GM12878 (cell line): Measurements from ENCODE around the gene TMEM163. TPM values are rescaled to one million over a fixed set of nuclear protein-coding genes. Genes with fewer than 3 reads are reported as not detected.

Experiments
- ATAC-seq: fragments of 200-7000 bp; cut with Tn5 transposase; 3 replicates; pipeline ENCODE4 v1.9.1; 2020; ENCODE audit warnings: mild to moderate bottlenecking, moderate library complexity
- BruUV-seq: library from RNA; stranded (reverse); fragments of 400-500 nt; replicated peaks from 2 replicates; lab custom pipeline; 2021; lab: Mats Ljungman, UMichigan
- CTCF ChIA-PET: fragments of 300-600 bp; sonication (Branson Sonifier 250); formaldehyde crosslinking; extraction: SDS; loops from one replicate; lab custom pipeline; 2021; ENCODE audit warnings: inconsistent platforms; lab: Yijun Ruan, JAX
- POLR2A ChIA-PET: fragments of 350-600 bp; formaldehyde crosslinking; extraction: SDS; loops from one replicate; lab custom pipeline; 2021; ENCODE audit warnings: inconsistent platforms; lab: Charles Lee
- RAD21 ChIA-PET: fragments of 300-600 bp; sonication (Branson Sonifier 250); formaldehyde crosslinking; loops from one replicate; lab custom pipeline; 2023; ENCODE audit warnings: antibody characterized with exemption; ENCODE audit not compliant: unreplicated experiment; lab: Charles Lee
- SMC1A ChIA-PET: fragments of 300-600 bp; sonication (Branson Sonifier 250); formaldehyde crosslinking; loops from one replicate; lab custom pipeline; 2023; ENCODE audit not compliant: unreplicated experiment, uncharacterized antibody; lab: Charles Lee
- DNase-seq: peaks from one replicate; pipeline ENCODE4 v3.0.0-alpha.2; 2011; ENCODE audit warnings: low read depth, low spot score
- FAIRE-seq: peaks from 3 replicates; lab custom pipeline; 2011; peaks lifted over from hg19 to GRCh38; lab: Jason Lieb, UNC
- H2AFZ ChIP-seq: 2 replicates; pipeline ENCODE4 v1.6.0; 2011; ENCODE audit warnings: low read depth, low read length, control low read depth; ENCODE audit not compliant: control insufficient read depth
- H3K27ac ChIP-seq: 2 replicates; pipeline ENCODE4 v1.5.1; 2011; ENCODE audit warnings: control low read depth; ENCODE audit not compliant: control insufficient read depth, insufficient read depth
- H3K27me3 ChIP-seq, 2 experiments: replicated peaks in 1 of 2; 2 replicates each; pipeline versions ENCODE4 v1.6.0 to v1.6.1; 2011; ENCODE audit warnings: low read length in 1 of 2; ENCODE audit not compliant: control insufficient read depth in 2 of 2, insufficient read depth in 2 of 2
- H3K36me3 ChIP-seq, 2 experiments: 2 replicates each; pipeline ENCODE4 v1.5.1; 2011; ENCODE audit warnings: low read length in 1 of 2; ENCODE audit not compliant: control insufficient read depth in 2 of 2, insufficient read depth in 2 of 2
- H3K4me1 ChIP-seq: 2 replicates; pipeline ENCODE4 v1.6.1; 2011; ENCODE audit warnings: mild to moderate bottlenecking, low read length, moderate library complexity, mixed read lengths; ENCODE audit not compliant: control insufficient read depth, insufficient read depth
- H3K4me2 ChIP-seq: 2 replicates; pipeline ENCODE4 v1.6.0; 2011; ENCODE audit warnings: control low read depth; ENCODE audit not compliant: control insufficient read depth, insufficient read depth
- H3K4me3 ChIP-seq: fragments of 200-600 bp; sonication (generic); 2 replicates; pipeline ENCODE4 v1.5.1; 2016
- H3K79me2 ChIP-seq: 2 replicates; pipeline ENCODE4 v1.6.0; 2011; ENCODE audit warnings: low read length; ENCODE audit not compliant: control insufficient read depth, insufficient read depth
- H3K9ac ChIP-seq: 2 replicates; pipeline ENCODE4 v1.8.0; 2011; ENCODE audit warnings: low read length, control low read depth, mixed read lengths; ENCODE audit not compliant: control insufficient read depth, insufficient read depth
- H3K9me3 ChIP-seq: replicated peaks from 3 replicates; pipeline ENCODE4 v1.5.1; 2011; ENCODE audit warnings: mild to moderate bottlenecking, low read length; ENCODE audit not compliant: control insufficient read depth, insufficient read depth
- H4K20me1 ChIP-seq: 2 replicates; pipeline ENCODE4 v1.6.0; 2011; ENCODE audit not compliant: control insufficient read depth, insufficient read depth
- ATF2 ChIP-seq: IDR thresholded peaks from 2 replicates; pipeline ENCODE4 v1.6.1; 2012; ENCODE audit warnings: low read length, inconsistent platforms
- EP300 ChIP-seq, 2 experiments: fragments of 150-350 bp in 1 of 2; IDR thresholded peaks; 2 replicates each; pipeline ENCODE4 v1.6.1; 2011 to 2012; ENCODE audit warnings: low read depth in 2 of 2, low read length in 2 of 2, borderline replicate concordance in 1 of 2, improper control_type of control experiment in 1 of 2, inconsistent platforms in 1 of 2; ENCODE audit not compliant: control insufficient read depth in 1 of 2
- HCFC1 ChIP-seq: fragments of 150-350 bp; IDR thresholded peaks from 2 replicates; pipeline ENCODE4 v1.6.1; 2014; ENCODE audit warnings: low read length
- HDAC6 ChIP-seq: fragments of 200-600 bp; sonication (generic); IDR thresholded peaks from one replicate; pipeline ENCODE4 v1.8.0; 2017; ENCODE audit warnings: antibody characterized with exemption; ENCODE audit not compliant: unreplicated experiment
- MTA3 ChIP-seq: IDR thresholded peaks from 2 replicates; pipeline ENCODE4 v1.6.1; 2012; ENCODE audit warnings: low read length, inconsistent platforms, borderline replicate concordance
- NBN ChIP-seq: fragments of 450-650 bp; IDR thresholded peaks from 2 replicates; pipeline ENCODE4 v1.6.1; 2016
- PAX8 ChIP-seq: fragments of 450-650 bp; IDR thresholded peaks from 2 replicates; pipeline ENCODE4 v1.6.1; 2017; ENCODE audit warnings: mild to moderate bottlenecking, moderate library complexity
- POU2F2 ChIP-seq: IDR thresholded peaks from 3 replicates; pipeline ENCODE4 v1.6.1; 2011; ENCODE audit warnings: low read depth, mild to moderate bottlenecking, low read length, borderline replicate concordance
- TCF3 ChIP-seq: IDR thresholded peaks from 2 replicates; pipeline ENCODE4 v1.6.1; 2012; ENCODE audit warnings: low read depth, mild to moderate bottlenecking, low read length, borderline replicate concordance; ENCODE audit not compliant: insufficient read depth
- WGBS: methylation state at CpG from one replicate; pipeline ENCODE4 v1.1.6; 2016; ENCODE audit warnings: low lambda C conversion rate; ENCODE audit not compliant: insufficient replicate concordance, insufficient coverage; ENCODE audit errors: missing lambda C conversion rate; 5-methylcytosine and 5-hydroxymethylcytosine counted together
- in situ Hi-C: fragments of 300-500 bp; cut with MboI; formaldehyde crosslinking; loops from 9 replicates; pipeline ENCODE4 v1.14.3; 2018; ENCODE audit warnings: mixed read lengths
- intact Hi-C: fragments of 100-400 bp; cut with micrococcal nuclease; formaldehyde crosslinking; loops from one replicate; pipeline ENCODE4 v1.14.2; 2022; ENCODE audit not compliant: unreplicated experiment
- polyA plus RNA-seq, 11 experiments: library from polyadenylated mRNA; depleted of rRNA in 4 of 11; unstranded in 6 of 11; stranded (reverse) in 5 of 11; fragments of >200 nt; fragmentation: Nextera tagmentation in 4 of 11; fragmentation: Illumina TruSeq in 1 of 11; extraction: Ambion mirVana in 4 of 11; extraction: Trizol in 1 of 11; gene quantifications; 1 replicate in 1 of 11; 2 replicates in 10 of 11; pipeline versions ENCODE4 v1.2.1 to v1.2.3, GENCODE V29; 2011 to 2016; ENCODE audit warnings: inconsistent platforms in 2 of 11, missing spikeins in 2 of 11, low read depth in 1 of 11
- total RNA-seq, 4 experiments: library from RNA; depleted of rRNA in 3 of 4; stranded (reverse); fragments of >200 nt in 3 of 4; fragmentation: Illumina TruSeq in 1 of 4; extraction: Trizol in 1 of 4; gene quantifications; 2 replicates each; pipeline versions ENCODE4 v1.2.1 to v1.2.3, GENCODE V29; 2013 to 2021
- TF ChIP-seq, protein P1 (sequence below): fragments of 150-350 bp; IDR thresholded peaks from 2 replicates; pipeline ENCODE4 v1.6.1; 2016; ENCODE audit warnings: low read depth, low read length
- TF ChIP-seq, protein P2 (sequence below): IDR thresholded peaks from 2 replicates; pipeline ENCODE4 v1.6.1; 2011; ENCODE audit warnings: low read depth, low read length, improper control_type of control experiment, borderline replicate concordance

TMEM163 gene
- total and polyA plus RNA-seq, 10 of the 15 experiments (the other 5 are each of a cell fraction or from before 2014, with no cell fraction given) = 0.05 to 0.11 (median 0.07) TPM; not detected in 4

DNA sequence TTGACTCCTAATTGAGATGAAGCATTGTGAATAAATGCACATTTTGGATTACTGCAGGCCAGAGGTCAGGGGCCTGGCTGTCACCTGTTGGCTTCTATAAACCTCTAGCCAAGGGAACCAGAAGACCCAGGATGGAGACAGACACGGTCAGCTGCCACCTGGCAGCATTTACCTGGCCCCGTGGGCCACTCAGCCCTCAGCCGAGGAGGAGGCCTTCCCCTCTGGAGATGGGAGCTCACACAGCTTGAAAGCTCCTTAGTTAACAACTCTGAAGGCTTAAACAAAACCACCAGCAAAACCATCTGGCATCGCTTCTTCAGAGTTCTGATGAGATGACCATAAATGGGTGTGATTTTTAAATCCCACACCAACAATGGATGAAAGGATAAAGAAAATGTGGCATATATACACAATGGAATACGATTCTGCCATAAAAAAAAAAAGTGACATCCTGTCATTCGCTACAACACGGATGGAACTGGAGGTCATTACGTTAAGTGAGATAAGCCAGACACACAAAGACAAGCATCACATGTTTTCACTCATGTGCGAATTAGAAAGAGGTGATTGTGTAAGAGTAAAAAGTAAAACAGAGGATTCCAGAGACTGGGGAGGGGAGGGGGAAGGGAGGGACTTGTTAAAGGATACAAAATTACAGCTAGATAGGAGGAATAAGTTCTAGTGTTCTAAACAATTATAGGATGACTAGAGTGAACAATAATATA is 218.4 kb downstream of the TMEM163 start (continued):
- no peak for TF ChIP-seq POU2F2
- no peak for TF ChIP-seq MTA3
- TF ChIP-seq HCFC1 = no peak

- Histone ChIP-seq H3K27me3 (no peaks in the 10 kb centered on the region), H3K36me3 (no peaks in the 10 kb centered on the region), H3K79me2 (no peaks in the 10 kb centered on the region), H3K4me2 (no peak overlapping the region)
- CTCF ChIA-PET = interaction anchor here (0.8 kb wide), 1 partner anchor 395 kb away, joined by 3 read pairs; no protein-coding TSS in a partner anchor
- no peak for TF ChIP-seq PAX8
- TF ChIP-seq EP300 (IDR thresholded peaks at IDR 0.05; ENCODE audit: borderline replicate concordance in 1 of 2, control insufficient read depth in 1 of 2, low read depth in 2 of 2, low read length in 2 of 2) = no peak
- TF ChIP-seq HDAC6 = no peak
- TF ChIP-seq, protein P1, sequence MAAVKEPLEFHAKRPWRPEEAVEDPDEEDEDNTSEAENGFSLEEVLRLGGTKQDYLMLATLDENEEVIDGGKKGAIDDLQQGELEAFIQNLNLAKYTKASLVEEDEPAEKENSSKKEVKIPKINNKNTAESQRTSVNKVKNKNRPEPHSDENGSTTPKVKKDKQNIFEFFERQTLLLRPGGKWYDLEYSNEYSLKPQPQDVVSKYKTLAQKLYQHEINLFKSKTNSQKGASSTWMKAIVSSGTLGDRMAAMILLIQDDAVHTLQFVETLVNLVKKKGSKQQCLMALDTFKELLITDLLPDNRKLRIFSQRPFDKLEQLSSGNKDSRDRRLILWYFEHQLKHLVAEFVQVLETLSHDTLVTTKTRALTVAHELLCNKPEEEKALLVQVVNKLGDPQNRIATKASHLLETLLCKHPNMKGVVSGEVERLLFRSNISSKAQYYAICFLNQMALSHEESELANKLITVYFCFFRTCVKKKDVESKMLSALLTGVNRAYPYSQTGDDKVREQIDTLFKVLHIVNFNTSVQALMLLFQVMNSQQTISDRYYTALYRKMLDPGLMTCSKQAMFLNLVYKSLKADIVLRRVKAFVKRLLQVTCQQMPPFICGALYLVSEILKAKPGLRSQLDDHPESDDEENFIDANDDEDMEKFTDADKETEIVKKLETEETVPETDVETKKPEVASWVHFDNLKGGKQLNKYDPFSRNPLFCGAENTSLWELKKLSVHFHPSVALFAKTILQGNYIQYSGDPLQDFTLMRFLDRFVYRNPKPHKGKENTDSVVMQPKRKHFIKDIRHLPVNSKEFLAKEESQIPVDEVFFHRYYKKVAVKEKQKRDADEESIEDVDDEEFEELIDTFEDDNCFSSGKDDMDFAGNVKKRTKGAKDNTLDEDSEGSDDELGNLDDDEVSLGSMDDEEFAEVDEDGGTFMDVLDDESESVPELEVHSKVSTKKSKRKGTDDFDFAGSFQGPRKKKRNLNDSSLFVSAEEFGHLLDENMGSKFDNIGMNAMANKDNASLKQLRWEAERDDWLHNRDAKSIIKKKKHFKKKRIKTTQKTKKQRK = no peak
- no peak for TF ChIP-seq ATF2
- TF ChIP-seq NBN = no peak
- no peak for TF ChIP-seq TCF3
- TF ChIP-seq, protein P2, sequence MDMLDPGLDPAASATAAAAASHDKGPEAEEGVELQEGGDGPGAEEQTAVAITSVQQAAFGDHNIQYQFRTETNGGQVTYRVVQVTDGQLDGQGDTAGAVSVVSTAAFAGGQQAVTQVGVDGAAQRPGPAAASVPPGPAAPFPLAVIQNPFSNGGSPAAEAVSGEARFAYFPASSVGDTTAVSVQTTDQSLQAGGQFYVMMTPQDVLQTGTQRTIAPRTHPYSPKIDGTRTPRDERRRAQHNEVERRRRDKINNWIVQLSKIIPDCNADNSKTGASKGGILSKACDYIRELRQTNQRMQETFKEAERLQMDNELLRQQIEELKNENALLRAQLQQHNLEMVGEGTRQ = no peak
- TF ChIP-seq, all 136 proteins: peak for 0
- BruUV-seq = no TSS peak
- POLR2A ChIA-PET = no interaction called here
- in situ Hi-C loops = no loop called here
- SMC1A ChIA-PET = no interaction called here
- intact Hi-C loops = no loop called here
- Histone ChIP-seq H4K20me1 (no peaks in the 10 kb centered on the region), H3K27ac (no peak overlapping the region), H3K4me1 (no peaks in the 10 kb centered on the region), H3K9me3 (no peaks in the 10 kb centered on the region), H2AFZ (no peak overlapping the region), H3K9ac (no peak overlapping the region), H3K4me3 (no peak overlapping the region)
- RAD21 ChIA-PET = no interaction called here
- WGBS = 37% methylated on average over 9 of the region's 9 CpGs
- DNase-seq (no peak), ATAC-seq (no peak), FAIRE-seq (no peak)
Measured at GRCh38 chr2:134499307-134499926, 219.4 kb downstream of the TMEM163 start.
